Smooth muscle cell (in vitro differentiated cells): Measurements from ENCODE around the gene RRAGC. TPM values are rescaled to one million over a fixed set of nuclear protein-coding genes. Genes with fewer than 3 reads are reported as not detected.
A peak's percentile ranks its signal among the peaks of the same experiment; 100 is the strongest.

Source experiments
- DNase-seq: peaks from one replicate; lab custom pipeline; 2025; ENCODE audit not compliant: unreplicated experiment; lab: John Stamatoyannopoulos, UW
- H2AFZ ChIP-seq: fragments of 200-600 bp; sonication (generic); 2 replicates; pipeline ENCODE4 v1.6.0; 2016; ENCODE audit warnings: antibody characterized with exemption, low read depth, mild to moderate bottlenecking
- H3F3A ChIP-seq: fragments of 200-600 bp; sonication (generic); 2 replicates; pipeline ENCODE4 v1.6.0; 2017; ENCODE audit warnings: antibody characterized with exemption, low read depth
- H3K27ac ChIP-seq: fragments of 200-600 bp; sonication (generic); 2 replicates; pipeline ENCODE4 v1.5.1; 2016; ENCODE audit warnings: low read depth, mild to moderate bottlenecking
- H3K27me3 ChIP-seq: fragments of 200-600 bp; sonication (generic); 2 replicates; pipeline ENCODE4 v1.6.1; 2016; ENCODE audit warnings: low read depth, mild to moderate bottlenecking
- H3K36me3 ChIP-seq: fragments of 200-600 bp; sonication (generic); 2 replicates; pipeline ENCODE4 v1.5.1; 2016; ENCODE audit warnings: low read depth
- H3K4me1 ChIP-seq: fragments of 200-600 bp; sonication (generic); 2 replicates; pipeline ENCODE4 v1.5.1; 2016; ENCODE audit warnings: low read depth
- H3K4me2 ChIP-seq: fragments of 200-600 bp; sonication (generic); 2 replicates; pipeline ENCODE4 v1.6.0; 2016; ENCODE audit warnings: mild to moderate bottlenecking
- H3K4me3 ChIP-seq: fragments of 200-600 bp; sonication (generic); 2 replicates; pipeline ENCODE4 v1.5.1; 2016; ENCODE audit warnings: mild to moderate bottlenecking
- H3K79me2 ChIP-seq: fragments of 200-600 bp; sonication (generic); 2 replicates; pipeline ENCODE4 v1.6.0; 2016; ENCODE audit warnings: low read depth, mild to moderate bottlenecking
- H3K9ac ChIP-seq: fragments of 200-600 bp; sonication (generic); 2 replicates; pipeline ENCODE4 v1.6.0; 2016; ENCODE audit warnings: low read depth
- H3K9me3 ChIP-seq: fragments of 200-600 bp; sonication (generic); replicated peaks from 2 replicates; pipeline ENCODE4 v1.5.1; 2016; ENCODE audit warnings: low read depth
- H4K20me1 ChIP-seq: fragments of 200-600 bp; sonication (generic); 2 replicates; pipeline ENCODE4 v1.6.0; 2016; ENCODE audit warnings: low read depth
- CTCF ChIP-seq: fragments of 200-600 bp; sonication (generic); IDR thresholded peaks from 2 replicates; pipeline ENCODE4 v1.5.1; 2017; ENCODE audit warnings: borderline replicate concordance, mild to moderate bottlenecking, antibody characterized with exemption; ENCODE audit not compliant: insufficient read depth, poor library complexity, severe bottlenecking
- WGBS: methylation state at CpG from one replicate; pipeline ENCODE4 v1.1.7; 2016; ENCODE audit warnings: low lambda C conversion rate; 5-methylcytosine and 5-hydroxymethylcytosine counted together
- polyA plus RNA-seq: library from polyadenylated mRNA; unstranded; fragments of >200 nt; fragmentation: Nextera tagmentation; extraction: Ambion mirVana; gene quantifications from 2 replicates; pipeline ENCODE4 v1.2.1, GENCODE V29; 2016
- total RNA-seq: library from RNA; depleted of rRNA; stranded (reverse); fragments of >200 nt; gene quantifications from 2 replicates; pipeline ENCODE4 v1.2.3, GENCODE V29; 2014

RRAGC gene
- total and polyA plus RNA-seq, 2 experiments from 2014 or later: 13.2 to 13.3 TPM

DNA sequence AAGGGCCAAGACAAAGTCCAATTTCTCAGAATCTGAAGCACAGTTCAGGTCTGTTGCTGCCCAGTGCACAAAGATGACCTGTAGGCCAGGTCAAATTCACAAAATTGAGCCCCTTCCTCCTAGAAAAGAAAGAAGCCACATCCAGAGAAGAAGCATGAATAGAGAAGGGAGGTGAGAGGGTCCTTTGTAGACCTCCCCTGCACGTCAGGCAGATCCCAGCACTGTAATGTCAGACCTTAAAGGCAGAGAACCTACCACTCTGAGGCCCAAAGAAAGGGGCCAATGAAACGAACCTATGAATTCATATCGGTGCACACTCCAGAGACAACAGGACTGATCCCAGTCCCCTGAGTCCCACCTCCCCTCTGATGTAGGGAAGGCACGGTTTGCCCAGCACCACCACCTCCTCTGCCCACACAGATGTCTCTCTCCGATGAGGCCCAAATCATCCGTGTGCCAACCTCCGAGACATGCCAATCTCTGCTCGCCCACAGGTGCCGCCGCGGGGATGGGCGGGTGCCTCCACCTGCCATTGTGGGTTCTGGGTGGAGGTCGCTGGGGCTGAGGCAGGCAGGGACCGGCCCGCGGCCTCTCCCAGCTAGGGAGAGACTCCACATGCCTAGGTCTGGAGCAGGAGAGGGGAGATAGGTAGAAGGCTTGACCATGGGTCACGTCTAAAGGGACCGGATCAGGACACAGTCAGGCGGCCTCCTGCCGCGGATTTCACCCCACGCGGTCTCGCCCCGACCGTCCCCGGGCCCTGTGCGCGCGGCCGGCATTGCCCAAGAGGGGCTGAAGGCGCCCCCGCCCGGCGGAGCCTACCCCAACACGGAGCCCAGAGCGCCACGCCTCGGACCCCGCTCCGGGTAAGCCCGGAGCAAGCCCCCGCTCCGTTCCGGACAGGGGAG, 42.1 kb downstream of the RRAGC start:
- H3K27me3 ChIP-seq: peaks cover 61% of the 10 kb centered on the region
- no peak overlapping the region for H3K27ac ChIP-seq
- no peaks in the 10 kb centered on the region for H3K4me1 ChIP-seq
- no peaks in the 10 kb centered on the region for H3K36me3 ChIP-seq
- WGBS: 63% methylated on average over 25 of the region's 45 CpGs
- H2AFZ ChIP-seq: peak overlapping the region; percentile 54
- no peaks in the 10 kb centered on the region for H3K79me2 ChIP-seq
- no peak for DNase-seq
- no peak overlapping the region for H3K9ac ChIP-seq
- no peaks in the 10 kb centered on the region for H3F3A ChIP-seq
- TF ChIP-seq CTCF: no peak
- no peaks in the 10 kb centered on the region for H3K9me3 ChIP-seq
- no peaks in the 10 kb centered on the region for H4K20me1 ChIP-seq
- H3K4me3 ChIP-seq: peak overlapping the region; percentile 49
- H3K4me2 ChIP-seq: peak overlapping the region; percentile 85

DNA sequence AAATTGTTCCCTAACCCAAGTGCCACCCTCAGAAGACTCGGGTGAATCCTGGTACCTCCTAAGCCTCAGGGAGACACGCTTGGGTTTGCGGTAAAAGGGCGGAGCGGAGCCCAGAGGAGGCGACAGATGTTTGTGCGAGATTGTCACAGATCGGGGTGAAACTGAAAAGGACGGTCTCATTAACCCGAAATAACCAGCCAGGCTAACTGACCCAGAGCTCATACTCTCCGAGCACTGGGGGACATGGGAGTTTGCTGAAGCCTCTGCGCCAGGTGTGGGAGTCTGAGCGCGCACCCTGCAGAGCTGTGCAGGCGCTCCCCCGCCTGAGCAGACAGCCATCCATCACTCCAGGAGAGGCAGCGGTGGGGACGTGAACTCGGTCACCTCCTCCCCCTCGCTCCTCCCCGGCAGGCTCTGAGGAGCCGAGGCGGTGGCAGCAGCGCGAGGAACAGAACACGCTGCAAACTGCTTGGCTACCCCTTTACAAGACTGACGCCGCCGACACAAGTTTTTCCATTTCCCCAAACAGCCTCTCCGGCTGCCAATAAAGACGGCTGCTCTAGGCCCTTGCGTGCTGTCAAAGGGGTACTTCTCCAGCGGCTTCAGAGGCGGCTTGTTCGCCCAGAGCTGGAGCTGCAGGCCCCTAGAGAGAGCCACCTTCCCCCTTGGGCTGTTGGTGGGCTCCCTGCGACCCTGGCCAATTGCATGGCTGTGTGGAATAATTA, 43.5 kb downstream of the RRAGC start:
- 69% methylated on average over 36 of the region's 36 CpGs for WGBS
- H2AFZ ChIP-seq: no peak overlapping the region
- TF ChIP-seq CTCF: no peak
- no peak overlapping the region for H3K27ac ChIP-seq
- no peaks in the 10 kb centered on the region for H4K20me1 ChIP-seq
- H3K36me3 ChIP-seq: no peaks in the 10 kb centered on the region
- no peak overlapping the region for H3K9ac ChIP-seq
- H3K4me3 ChIP-seq: no peak overlapping the region
- H3K4me2 ChIP-seq: no peak overlapping the region
- peaks cover 70% of the 10 kb centered on the region for H3K27me3 ChIP-seq
- no peaks in the 10 kb centered on the region for H3K4me1 ChIP-seq
- DNase-seq: no peak
- no peaks in the 10 kb centered on the region for H3K9me3 ChIP-seq
- H3K79me2 ChIP-seq: no peaks in the 10 kb centered on the region
- H3F3A ChIP-seq: no peaks in the 10 kb centered on the region

DNA sequence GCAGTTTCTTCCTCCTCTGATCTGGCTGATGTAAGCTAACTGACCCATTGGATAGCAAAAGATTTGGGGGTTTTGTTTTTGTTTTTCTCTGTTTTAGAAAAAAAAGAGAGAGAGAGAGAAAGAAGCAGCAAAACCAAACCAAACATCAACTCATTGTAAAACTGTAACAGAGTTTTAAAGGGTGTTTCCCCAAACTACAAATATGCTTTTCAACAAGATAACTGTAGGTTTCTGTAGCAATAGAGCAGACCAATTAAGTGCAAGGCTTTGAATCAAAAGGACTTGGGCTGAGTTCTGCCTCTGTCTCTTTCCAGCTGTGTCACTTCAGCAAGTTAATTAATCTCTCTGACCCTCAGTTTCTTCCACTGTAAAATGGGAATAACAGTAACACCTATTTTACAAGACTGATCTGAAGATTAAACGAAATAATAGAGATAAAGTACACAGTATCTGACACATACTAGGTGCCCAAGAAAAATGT, 44.5 kb downstream of the RRAGC start:
- 54% methylated on average over 1 of the region's 1 CpG for WGBS
- H3F3A ChIP-seq: no peaks in the 10 kb centered on the region
- no peak for TF ChIP-seq CTCF
- no peak overlapping the region for H3K4me3 ChIP-seq
- no peaks in the 10 kb centered on the region for H4K20me1 ChIP-seq
- H3K27me3 ChIP-seq: peaks cover 70% of the 10 kb centered on the region
- H3K4me1 ChIP-seq: no peaks in the 10 kb centered on the region
- H3K79me2 ChIP-seq: no peaks in the 10 kb centered on the region
- no peaks in the 10 kb centered on the region for H3K36me3 ChIP-seq
- no peak overlapping the region for H3K9ac ChIP-seq
- no peaks in the 10 kb centered on the region for H3K9me3 ChIP-seq
- no peak overlapping the region for H3K27ac ChIP-seq
- H3K4me2 ChIP-seq: no peak overlapping the region
- DNase-seq: no peak
- H2AFZ ChIP-seq: no peak overlapping the region
